Activated B cell treated with CpG ODN at 0.5 μM for 24 hours (primary cell): ENCODE results near the gene SUGCT. TPM values are rescaled to one million over a fixed set of nuclear protein-coding genes. Genes with fewer than 3 reads are reported as not detected.

ENCODE experiments used
- ATAC-seq: fragments of 200-7000 bp; cut with Tn5 transposase; one replicate; pipeline ENCODE4 v1.10.0; 2021; ENCODE audit warnings: low read depth, mild to moderate bottlenecking, moderate library complexity
- CTCF ChIA-PET: fragments of 350-600 bp; sonication (Branson Sonifier 250); formaldehyde crosslinking; loops from one replicate; lab custom pipeline; 2021; ENCODE audit warnings: antibody characterized with exemption; lab: Charles Lee
- POLR2A ChIA-PET: fragments of 350-600 bp; sonication (Branson Sonifier 250); formaldehyde crosslinking; loops from one replicate; lab custom pipeline; 2021; ENCODE audit warnings: antibody characterized with exemption; lab: Charles Lee
- DNase-seq: peaks from one replicate; pipeline ENCODE4 v3.0.0; 2022
- H3K27ac Mint-ChIP-seq: one replicate; pipeline ENCODE4 v1.8.0; 2020; ENCODE audit warnings: mixed read lengths
- H3K27me3 Mint-ChIP-seq: one replicate; pipeline ENCODE4 v1.8.0; 2021; ENCODE audit warnings: mixed read lengths
- H3K36me3 Mint-ChIP-seq: one replicate; pipeline ENCODE4 v1.8.0; 2021; ENCODE audit warnings: low read depth, mixed read lengths
- H3K4me1 Mint-ChIP-seq: one replicate; pipeline ENCODE4 v1.8.0; 2021; ENCODE audit warnings: mixed read lengths
- H3K4me3 Mint-ChIP-seq: one replicate; pipeline ENCODE4 v1.8.0; 2020; ENCODE audit warnings: mild to moderate bottlenecking, mixed read lengths
- H3K9me3 Mint-ChIP-seq: one replicate; pipeline ENCODE4 v1.8.0; 2020; ENCODE audit warnings: mixed read lengths
- intact Hi-C: fragments of 100-400 bp; cut with micrococcal nuclease; formaldehyde crosslinking; loops from one replicate; pipeline ENCODE4 v1.15.1; 2024
- total RNA-seq: library from RNA; stranded (reverse); gene quantifications from 2 replicates; pipeline ENCODE4 v1.2.3, GENCODE V29; 2022
- TF ChIP-seq, protein P1 (sequence below): fragments of 200-600 bp; IDR thresholded peaks from one replicate; pipeline ENCODE4 v1.8.0; 2022; ENCODE audit warnings: antibody characterized with exemption, mild to moderate bottlenecking

Gene SUGCT
- total RNA-seq, 1 donor from 2014 or later = 1.3 TPM

DNA sequence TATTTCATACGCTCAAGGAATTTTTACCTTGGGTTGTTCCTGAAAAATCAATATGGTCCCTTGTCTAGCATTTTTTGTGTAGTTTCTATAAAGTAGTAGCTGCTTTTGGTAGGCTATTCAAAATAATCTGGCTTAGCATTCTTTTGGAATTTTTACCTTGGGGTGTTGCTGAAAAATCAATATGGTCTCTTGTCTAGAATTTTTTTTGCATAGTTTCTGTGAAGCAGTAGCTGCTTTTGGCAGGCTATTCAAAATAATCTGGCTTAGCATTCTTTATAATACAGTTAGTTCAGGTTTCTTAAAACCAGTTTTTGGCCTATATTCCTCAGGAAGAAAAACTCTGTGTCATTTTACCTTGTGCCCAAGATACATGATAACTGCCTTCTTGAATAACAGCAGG is 301.9 kb downstream of the SUGCT start:
- ATAC-seq = no peak

DNA sequence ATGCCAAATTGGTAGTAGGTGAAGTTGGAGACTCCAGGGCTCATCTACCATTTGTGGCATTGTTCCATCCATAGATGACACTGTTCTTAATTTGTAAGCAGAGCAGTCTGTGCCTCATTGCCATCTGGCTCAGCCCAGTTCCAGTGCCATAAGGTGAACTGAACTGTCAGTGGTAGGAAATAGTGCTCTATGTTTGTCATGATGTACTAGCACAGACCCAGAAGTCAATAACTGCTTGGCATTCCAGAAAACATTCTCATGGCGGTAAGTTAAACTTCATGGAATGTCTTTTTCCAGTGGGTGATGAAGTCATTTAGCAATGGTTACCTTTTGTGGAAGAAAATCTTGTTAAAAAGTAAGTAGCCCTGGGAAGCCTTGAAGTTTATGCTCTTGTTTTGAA is 302.7 kb downstream of the SUGCT start:
- TF ChIP-seq, protein P1, sequence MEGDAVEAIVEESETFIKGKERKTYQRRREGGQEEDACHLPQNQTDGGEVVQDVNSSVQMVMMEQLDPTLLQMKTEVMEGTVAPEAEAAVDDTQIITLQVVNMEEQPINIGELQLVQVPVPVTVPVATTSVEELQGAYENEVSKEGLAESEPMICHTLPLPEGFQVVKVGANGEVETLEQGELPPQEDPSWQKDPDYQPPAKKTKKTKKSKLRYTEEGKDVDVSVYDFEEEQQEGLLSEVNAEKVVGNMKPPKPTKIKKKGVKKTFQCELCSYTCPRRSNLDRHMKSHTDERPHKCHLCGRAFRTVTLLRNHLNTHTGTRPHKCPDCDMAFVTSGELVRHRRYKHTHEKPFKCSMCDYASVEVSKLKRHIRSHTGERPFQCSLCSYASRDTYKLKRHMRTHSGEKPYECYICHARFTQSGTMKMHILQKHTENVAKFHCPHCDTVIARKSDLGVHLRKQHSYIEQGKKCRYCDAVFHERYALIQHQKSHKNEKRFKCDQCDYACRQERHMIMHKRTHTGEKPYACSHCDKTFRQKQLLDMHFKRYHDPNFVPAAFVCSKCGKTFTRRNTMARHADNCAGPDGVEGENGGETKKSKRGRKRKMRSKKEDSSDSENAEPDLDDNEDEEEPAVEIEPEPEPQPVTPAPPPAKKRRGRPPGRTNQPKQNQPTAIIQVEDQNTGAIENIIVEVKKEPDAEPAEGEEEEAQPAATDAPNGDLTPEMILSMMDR = no peak
- intact Hi-C loops = no loop called here
- Mint-ChIP-seq H3K4me1 (no peaks in the 10 kb centered on the region), H3K4me3 (no peak overlapping the region), H3K27me3 (no peaks in the 10 kb centered on the region), H3K36me3 (no peaks in the 10 kb centered on the region), H3K27ac (no peak overlapping the region), H3K9me3 (peaks cover 14% of the 10 kb centered on the region)
- POLR2A ChIA-PET = no interaction called here
- DNase-seq = no peak
- ATAC-seq = no peak
- CTCF ChIA-PET = no interaction called here

More for the DNA sequence above, 301.9 kb downstream of the SUGCT start:
- intact Hi-C loops = no loop called here
- ChIA-PET POLR2A (no interaction called here), CTCF (no interaction called here)
- H3K27me3 Mint-ChIP-seq = no peaks in the 10 kb centered on the region
- H3K9me3 Mint-ChIP-seq = peaks cover 14% of the 10 kb centered on the region
- H3K36me3 Mint-ChIP-seq = no peaks in the 10 kb centered on the region
- H3K27ac Mint-ChIP-seq = no peak overlapping the region
- TF ChIP-seq, protein P1 = no peak
- H3K4me1 Mint-ChIP-seq = no peaks in the 10 kb centered on the region
- H3K4me3 Mint-ChIP-seq = no peak overlapping the region
- no peak for DNase-seq

DNA sequence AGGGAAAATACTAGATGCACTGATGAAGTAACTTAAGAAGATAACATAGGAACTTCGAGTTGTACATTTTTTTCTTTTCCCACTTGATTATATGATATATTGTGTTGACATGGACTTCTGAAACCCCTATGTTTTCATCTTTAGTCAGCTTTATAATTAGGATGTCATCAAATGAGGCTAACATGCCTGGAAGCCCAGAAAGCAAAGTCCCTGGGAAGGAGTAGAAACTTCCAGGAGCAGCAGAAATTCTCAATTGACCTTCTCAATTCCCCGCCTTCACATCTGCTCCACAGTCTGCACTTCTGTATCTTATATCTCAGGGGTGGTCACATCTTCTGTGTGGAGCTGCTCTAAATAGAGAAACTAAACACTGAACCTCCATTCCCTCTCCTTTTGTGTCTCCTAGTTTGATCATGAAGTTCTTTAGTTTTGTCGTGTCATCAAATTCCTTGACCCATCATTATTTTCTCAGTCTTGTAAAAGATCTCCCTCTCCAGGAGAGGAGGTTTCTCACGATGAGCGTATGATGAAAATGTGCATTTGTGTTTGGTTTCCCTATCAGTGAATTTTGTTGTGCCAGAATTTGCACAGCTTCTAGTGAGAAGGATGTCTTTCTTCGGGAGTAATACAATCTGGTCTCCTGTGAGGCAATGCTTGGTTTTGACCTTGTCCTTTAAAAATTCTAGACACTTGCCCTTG is 303.3 kb downstream of the SUGCT start:
- H3K9me3 Mint-ChIP-seq = peaks cover 8% of the 10 kb centered on the region
- no peak overlapping the region for H3K4me3 Mint-ChIP-seq
- ChIA-PET POLR2A (no interaction called here), CTCF (no interaction called here)
- no peaks in the 10 kb centered on the region for H3K27me3 Mint-ChIP-seq
- ATAC-seq (no peak), DNase-seq (no peak)
- no peak overlapping the region for H3K27ac Mint-ChIP-seq
- TF ChIP-seq, protein P1 = no peak
- H3K36me3 Mint-ChIP-seq = no peaks in the 10 kb centered on the region
- intact Hi-C loops = no loop called here
- no peaks in the 10 kb centered on the region for H3K4me1 Mint-ChIP-seq

DNA sequence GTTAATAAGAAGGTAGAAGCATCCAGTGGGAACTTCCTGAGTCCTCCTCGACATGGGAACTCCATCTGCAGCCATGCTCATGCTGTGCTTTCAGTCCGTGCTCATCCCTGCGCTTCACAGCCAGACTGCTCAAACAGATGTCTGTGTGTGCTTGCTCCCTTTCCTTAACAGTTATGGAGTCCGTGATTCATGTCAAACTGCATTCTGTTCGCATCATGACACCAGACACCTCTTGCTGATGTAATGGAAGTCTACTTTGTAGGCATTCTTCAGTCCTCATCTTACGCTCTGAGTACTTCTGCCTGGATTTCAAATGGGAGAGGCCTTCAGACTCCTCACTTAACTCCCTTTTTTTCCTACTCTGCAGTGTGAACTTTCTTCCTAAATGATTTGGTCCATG is 304.9 kb downstream of the SUGCT start:
- no peak overlapping the region for H3K4me3 Mint-ChIP-seq
- peaks cover 8% of the 10 kb centered on the region for H3K9me3 Mint-ChIP-seq
- ChIA-PET CTCF (no interaction called here), POLR2A (no interaction called here)
- H3K27ac Mint-ChIP-seq = no peak overlapping the region
- no peaks in the 10 kb centered on the region for H3K36me3 Mint-ChIP-seq
- no peaks in the 10 kb centered on the region for H3K27me3 Mint-ChIP-seq
- DNase-seq = no peak
- intact Hi-C loops = no loop called here
- ATAC-seq = no peak
- TF ChIP-seq, protein P1 = no peak
- no peaks in the 10 kb centered on the region for H3K4me1 Mint-ChIP-seq

DNA sequence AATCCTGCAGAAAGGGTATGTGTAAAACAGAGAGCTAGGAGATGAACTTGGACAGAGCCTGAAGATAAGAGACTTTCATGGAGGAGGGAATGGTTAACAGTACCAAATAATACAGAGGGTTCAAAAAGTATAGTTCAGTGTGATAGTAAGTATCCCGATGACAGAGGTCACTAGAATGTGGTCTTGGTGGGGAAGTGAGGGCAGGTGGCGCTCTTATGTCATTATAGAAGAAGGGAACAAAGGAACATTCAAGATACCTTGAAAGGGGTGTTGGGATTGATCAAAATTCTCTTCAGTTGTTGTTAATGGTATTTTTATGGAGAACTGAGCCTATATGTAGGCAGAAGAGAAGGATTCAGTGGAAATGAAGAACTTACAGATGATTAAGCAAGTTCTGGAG is 312.5 kb downstream of the SUGCT start:
- Mint-ChIP-seq H3K9me3 (no peaks in the 10 kb centered on the region), H3K4me3 (no peak overlapping the region), H3K36me3 (no peaks in the 10 kb centered on the region), H3K27me3 (no peaks in the 10 kb centered on the region), H3K27ac (no peak overlapping the region), H3K4me1 (no peaks in the 10 kb centered on the region)
- CTCF ChIA-PET = no interaction called here
- TF ChIP-seq, protein P1 = no peak
- DNase-seq = no peak
- ATAC-seq = no peak
- POLR2A ChIA-PET = no interaction called here
- intact Hi-C loops = no loop called here
